ENCODE measurements around the gene PRKAG1.

The PRKAG1 gene

GRCh38 chr12:48981757-48982157 is 36.8 kb downstream of the PRKAG1 start:
- no peak for DNase-seq (ENCODE audit: low spot score)

GRCh38 chr12:48980953-48981756 is 37.4 kb downstream of the PRKAG1 start:
- DNase-seq (ENCODE audit: low spot score), result no peak

GRCh38 chr12:48980389-48980952 is 38.1 kb downstream of the PRKAG1 start:
- DNase-seq (ENCODE audit: low spot score), result no peak

- DNase-seq (ENCODE audit: low spot score), result no peak
Observed at GRCh38 chr12:48979602-48980388, 38.8 kb downstream of the PRKAG1 start.

- no peak for DNase-seq (ENCODE audit: low spot score)
Observed at GRCh38 chr12:48978741-48979601, 39.6 kb downstream of the PRKAG1 start.

GRCh38 chr12:48978291-48978740 is 40.3 kb downstream of the PRKAG1 start, which contains the start of gene WNT1:
TSS of gene WNT1 (plus strand) at chr12:48978322. CDS start at chr12:48978651, 329 bp downstream.
- DNase-seq (ENCODE audit: low spot score), result no peak

GRCh38 chr12:48977290-48978281 is 41.0 kb downstream of the PRKAG1 start:
- DNase-seq (ENCODE audit: low spot score), result peak; percentile 75

GRCh38 chr12:48973941-48974673 is 44.5 kb downstream of the PRKAG1 start:
- DNase-seq (ENCODE audit: low spot score), result no peak

- no peak for DNase-seq (ENCODE audit: low spot score)
Observed at GRCh38 chr12:48973531-48973930, 45.0 kb downstream of the PRKAG1 start.

GRCh38 chr12:48972952-48973483 is 45.6 kb downstream of the PRKAG1 start:
- no peak for DNase-seq (ENCODE audit: low spot score)

- DNase-seq (ENCODE audit: low spot score), result peak; percentile 25
Observed at GRCh38 chr12:48972213-48972951, 46.2 kb downstream of the PRKAG1 start.

GRCh38 chr12:48970702-48971334 is 47.8 kb downstream of the PRKAG1 start:
- DNase-seq (ENCODE audit: low spot score), result no peak

GRCh38 chr12:48969833-48970701 is 48.5 kb downstream of the PRKAG1 start:
- no peak for DNase-seq (ENCODE audit: low spot score)

- DNase-seq (ENCODE audit: low spot score), result no peak
Observed at GRCh38 chr12:48969160-48969771, 49.3 kb downstream of the PRKAG1 start.

GRCh38 chr12:48968467-48968866 is 50.1 kb downstream of the PRKAG1 start:
- no peak for DNase-seq (ENCODE audit: low spot score)

GRCh38 chr12:48967991-48968390 is 50.6 kb downstream of the PRKAG1 start:
- no peak for DNase-seq (ENCODE audit: low spot score)
